ENCODE results near the gene CDYL2.
A peak's percentile ranks its signal among the peaks of the same experiment; 100 is the strongest.

Gene CDYL2

DNA sequence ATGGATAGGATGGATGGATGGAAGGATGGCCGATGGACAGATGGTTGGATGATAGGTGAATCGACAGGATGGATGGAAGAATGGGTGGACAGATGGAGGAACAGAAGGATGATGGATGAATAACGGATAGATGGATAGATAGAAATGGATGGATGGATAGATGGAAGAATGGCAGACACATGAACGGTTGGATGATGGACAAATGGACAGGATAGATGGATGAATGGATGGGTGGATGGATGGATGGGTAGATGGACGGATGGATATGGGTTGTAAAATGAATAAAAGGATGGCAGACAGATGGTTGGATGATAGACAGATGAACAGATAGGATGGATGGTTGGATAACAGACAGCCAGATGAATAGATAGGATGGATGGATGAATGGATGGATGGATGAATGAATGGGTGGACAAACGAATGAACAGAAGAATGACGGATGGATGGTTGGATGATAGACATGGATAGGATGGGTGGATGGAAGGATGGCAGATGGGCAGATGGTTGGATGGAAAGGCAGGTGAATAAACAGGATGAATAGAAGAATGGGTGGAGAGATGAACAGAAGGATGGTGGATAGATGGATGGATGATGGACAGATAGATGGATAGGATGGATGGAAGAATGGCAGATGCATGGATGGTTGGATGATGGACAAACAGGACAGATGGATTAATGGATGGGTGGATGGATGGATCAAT is 207.7 kb downstream of the CDYL2 start:
- TF ChIP-seq, protein P1, sequence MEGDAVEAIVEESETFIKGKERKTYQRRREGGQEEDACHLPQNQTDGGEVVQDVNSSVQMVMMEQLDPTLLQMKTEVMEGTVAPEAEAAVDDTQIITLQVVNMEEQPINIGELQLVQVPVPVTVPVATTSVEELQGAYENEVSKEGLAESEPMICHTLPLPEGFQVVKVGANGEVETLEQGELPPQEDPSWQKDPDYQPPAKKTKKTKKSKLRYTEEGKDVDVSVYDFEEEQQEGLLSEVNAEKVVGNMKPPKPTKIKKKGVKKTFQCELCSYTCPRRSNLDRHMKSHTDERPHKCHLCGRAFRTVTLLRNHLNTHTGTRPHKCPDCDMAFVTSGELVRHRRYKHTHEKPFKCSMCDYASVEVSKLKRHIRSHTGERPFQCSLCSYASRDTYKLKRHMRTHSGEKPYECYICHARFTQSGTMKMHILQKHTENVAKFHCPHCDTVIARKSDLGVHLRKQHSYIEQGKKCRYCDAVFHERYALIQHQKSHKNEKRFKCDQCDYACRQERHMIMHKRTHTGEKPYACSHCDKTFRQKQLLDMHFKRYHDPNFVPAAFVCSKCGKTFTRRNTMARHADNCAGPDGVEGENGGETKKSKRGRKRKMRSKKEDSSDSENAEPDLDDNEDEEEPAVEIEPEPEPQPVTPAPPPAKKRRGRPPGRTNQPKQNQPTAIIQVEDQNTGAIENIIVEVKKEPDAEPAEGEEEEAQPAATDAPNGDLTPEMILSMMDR (conservative IDR thresholded peaks at IDR 0.05; ENCODE audit: low read length): no peak
- DNase-seq (ENCODE audit: low read depth): no peak
- no peak overlapping the region for H3K4me3 ChIP-seq (ENCODE audit: low read length)

DNA sequence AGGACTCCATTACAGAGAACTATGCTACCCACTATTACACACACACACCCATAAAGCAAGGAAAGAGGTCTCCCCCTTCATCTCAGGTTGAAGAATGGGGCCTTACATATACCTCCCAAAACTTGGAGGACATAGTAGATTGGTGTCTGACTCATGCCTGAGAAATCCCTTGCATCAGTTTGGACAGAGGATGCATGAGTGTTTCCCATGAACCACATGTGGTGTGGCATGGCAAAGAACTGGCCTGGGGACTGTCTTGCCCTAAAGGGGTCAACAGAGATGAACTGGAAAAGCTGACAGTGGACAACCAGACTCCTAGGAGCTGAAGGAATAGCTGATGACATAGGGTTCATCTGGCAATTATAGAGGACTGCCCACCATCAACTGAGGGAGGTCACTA is 209.6 kb downstream of the CDYL2 start:
- DNase-seq (ENCODE audit: low read depth): peak; percentile 42
- TF ChIP-seq, protein P1 (conservative IDR thresholded peaks at IDR 0.05; ENCODE audit: low read length): no peak
- no peak overlapping the region for H3K4me3 ChIP-seq (ENCODE audit: low read length)

DNA sequence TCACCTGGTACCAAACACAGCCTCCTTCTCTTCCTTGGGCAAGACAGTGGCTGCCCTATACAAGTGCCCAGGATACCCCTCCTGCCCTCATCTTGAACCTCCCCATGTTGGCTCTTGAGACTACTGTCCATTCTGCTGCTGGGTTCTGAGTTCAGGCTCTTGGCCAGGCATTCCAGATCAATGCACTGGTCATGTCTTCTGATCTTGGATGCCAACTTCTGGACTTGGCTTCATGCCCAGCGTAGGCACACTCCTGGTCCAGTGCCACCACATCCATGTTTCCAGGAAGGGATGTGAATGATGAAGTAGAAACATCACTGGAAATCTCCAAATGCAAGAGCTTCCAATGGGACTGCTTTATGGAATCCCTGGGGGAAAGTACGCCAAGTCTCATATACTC is 212.1 kb downstream of the CDYL2 start:
- TF ChIP-seq, protein P1 (conservative IDR thresholded peaks at IDR 0.05; ENCODE audit: low read length): no peak
- no peak overlapping the region for H3K4me3 ChIP-seq (ENCODE audit: low read length)
- no peak for DNase-seq (ENCODE audit: low read depth)

DNA sequence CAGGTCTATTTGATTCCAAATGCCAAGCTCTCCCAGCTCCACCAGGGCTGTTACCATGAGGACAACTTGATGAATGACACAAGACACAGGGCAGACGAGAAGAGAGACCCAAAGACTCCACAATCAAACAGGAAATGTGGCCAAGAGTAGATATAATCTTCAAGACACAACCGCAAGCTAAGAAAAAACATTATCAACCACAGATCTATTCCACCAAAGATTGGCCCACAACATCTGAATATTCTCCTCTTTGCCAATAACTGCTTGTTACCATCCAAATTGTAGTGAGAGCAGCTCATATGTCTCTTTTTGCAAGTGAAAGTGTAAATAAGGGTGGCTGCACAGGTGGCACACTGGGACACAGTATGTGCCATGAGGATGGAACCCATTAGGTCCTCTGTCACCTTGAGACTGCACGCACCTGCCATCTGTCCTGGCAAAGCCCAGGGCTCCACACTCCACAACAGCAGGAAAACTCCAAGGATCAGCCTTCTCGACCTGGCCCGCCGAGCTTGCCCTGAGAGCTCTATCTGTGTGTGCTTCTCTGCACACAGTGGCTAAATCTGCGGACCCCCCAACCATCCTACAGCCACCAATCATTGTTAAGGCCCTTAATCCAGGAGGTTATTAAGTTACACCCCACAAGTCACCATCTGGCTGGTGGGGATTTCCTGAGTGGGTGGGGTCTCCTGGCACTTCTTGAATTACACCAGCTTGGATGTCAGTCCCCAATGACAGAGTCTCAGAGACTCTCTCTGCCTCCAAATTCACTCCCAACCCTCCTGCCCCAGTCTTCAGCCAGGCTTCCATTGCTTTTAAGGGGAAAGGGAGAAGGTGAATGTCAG is 213.1 kb downstream of the CDYL2 start:
- no peak for DNase-seq (ENCODE audit: low read depth)
- TF ChIP-seq, protein P1 (conservative IDR thresholded peaks at IDR 0.05; ENCODE audit: low read length): no peak
- H3K4me3 ChIP-seq (ENCODE audit: low read length): no peak overlapping the region

DNA sequence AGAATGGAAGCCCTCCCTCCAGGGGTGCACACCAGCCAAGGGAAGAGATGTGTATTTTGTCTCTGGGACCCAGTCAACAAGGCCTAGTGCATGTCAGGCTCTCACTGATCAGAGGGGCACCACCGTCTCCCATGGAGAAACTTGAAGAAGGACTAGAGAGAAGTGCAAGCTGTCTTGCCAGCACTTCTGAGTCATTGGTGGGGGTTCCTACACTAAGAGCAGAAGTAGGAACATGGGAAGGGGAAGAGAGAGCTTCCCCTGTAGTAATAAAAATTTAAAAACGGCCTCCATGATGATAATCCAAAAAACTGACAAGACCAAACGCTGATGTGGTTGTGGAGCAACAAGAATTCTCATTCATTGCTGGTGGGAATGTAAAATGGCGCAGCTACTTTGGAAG is 217.3 kb downstream of the CDYL2 start:
- DNase-seq (ENCODE audit: low read depth): no peak
- no peak overlapping the region for H3K4me3 ChIP-seq (ENCODE audit: low read length)
- TF ChIP-seq, protein P1 (conservative IDR thresholded peaks at IDR 0.05; ENCODE audit: low read length): no peak

DNA sequence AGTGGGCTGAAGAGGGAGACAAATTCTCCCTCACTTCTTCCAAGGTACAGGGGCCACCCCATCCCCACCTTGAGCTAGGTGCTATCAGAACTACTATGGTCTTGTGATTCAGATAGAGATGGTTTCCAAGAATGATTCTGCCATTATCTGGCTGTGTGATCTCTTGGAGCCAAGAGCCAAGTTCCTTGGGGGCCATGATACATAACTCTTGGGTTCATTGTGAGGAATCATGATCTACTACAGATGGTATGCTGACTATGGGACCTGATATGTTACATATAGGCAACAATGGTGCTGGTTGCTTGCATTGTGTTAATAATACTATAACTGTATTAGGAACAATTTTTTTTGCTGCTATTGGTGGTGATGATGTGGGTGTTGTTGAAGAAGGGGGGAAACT is 217.9 kb downstream of the CDYL2 start:
- peak; percentile 12 for DNase-seq (ENCODE audit: low read depth)
- TF ChIP-seq, protein P1 (conservative IDR thresholded peaks at IDR 0.05; ENCODE audit: low read length): no peak
- no peak overlapping the region for H3K4me3 ChIP-seq (ENCODE audit: low read length)

DNA sequence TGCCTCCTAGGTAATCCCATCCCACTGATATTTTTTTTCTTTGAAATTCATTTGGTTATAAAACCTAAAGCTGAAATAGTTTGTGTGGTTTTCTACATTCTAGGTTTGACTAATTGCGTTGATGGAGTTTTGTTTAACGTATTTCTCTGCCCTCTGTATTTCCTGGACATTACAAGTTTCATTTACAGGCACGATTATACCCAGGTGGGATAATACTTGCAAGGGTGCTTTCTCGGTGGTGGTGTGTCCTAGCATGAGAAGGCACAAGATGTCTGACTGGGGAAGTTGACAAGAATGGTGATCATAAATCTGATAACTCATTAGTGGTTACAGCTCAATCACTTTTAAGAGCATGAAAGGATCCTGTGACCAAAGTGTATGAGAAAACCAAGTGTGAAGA is 218.6 kb downstream of the CDYL2 start:
- DNase-seq (ENCODE audit: low read depth): no peak
- TF ChIP-seq, protein P1 (conservative IDR thresholded peaks at IDR 0.05; ENCODE audit: low read length): no peak
- H3K4me3 ChIP-seq (ENCODE audit: low read length): no peak overlapping the region
